Stimulated activated CD4-positive, alpha-beta T cell treated with anti-CD3 and anti-CD28 coated beads, Interleukin-1b, Interleukin-23, amount 100 ng/mL, for 4 hours (primary cell): ENCODE measurements around the gene IFITM10.

Experiments used
- DNase-seq, 2 donors: peaks; one replicate each; pipeline ENCODE4 v3.0.0-alpha.2; 2020; ENCODE audit warnings: low read depth in 2 of 2

IFITM10 gene

DNA sequence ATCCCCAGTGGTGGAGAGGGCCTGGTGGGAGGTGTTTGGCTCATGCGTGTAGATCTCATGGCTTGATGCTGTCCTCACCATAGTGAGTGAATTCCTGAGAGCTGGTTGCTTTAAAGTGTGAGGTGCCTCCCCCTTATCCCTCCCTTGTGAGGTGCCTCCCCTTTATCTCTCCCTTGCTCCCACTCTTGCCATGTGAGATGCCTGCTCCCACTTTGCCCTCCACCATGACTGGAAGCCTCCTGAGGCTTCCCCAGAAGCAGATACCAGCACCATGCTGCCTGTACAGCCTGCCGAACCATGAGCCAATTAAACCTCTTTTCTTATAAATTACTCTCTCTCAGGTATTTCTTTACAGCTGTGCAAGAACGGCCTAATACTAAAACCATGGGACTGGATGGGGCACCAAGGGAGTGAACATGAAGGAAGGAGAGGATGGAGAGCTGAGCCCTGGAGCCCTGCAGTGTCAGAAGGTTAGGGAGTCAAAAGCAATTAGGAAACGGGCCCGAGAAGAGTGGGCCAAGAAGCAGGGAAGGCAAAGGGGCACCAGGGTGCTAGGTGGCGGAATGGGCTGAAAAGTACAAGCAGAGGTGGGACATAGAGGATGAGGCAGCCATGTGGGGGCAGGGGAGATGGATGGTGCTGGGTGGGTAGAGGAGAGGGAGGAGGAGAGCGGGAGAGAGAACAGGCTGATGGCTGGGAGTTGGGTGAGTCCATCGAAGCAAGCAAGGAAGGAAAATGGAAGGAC lies 9.4 kb downstream of the IFITM10 start:
- no peak for DNase-seq

DNA sequence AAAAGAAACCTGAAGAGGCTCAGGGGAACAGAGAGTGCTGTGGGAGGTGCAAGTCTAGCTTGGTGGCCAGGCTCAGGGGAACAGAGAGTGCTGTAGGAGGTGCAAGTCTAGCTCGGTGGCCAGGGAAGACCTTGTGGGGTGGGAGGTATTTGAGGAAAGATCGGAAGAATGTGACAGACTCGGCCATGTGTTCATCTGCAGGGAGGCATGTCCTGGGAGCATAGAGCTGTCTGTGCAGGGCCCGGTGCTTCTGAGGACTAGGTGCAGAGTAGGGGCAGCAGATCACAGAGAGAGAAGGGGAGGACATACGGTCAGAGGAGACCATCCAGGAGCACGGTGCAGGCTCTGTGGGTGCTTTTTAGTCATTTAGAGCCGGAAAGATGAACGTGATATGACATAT lies 10.8 kb downstream of the IFITM10 start:
- DNase-seq = no peak

DNA sequence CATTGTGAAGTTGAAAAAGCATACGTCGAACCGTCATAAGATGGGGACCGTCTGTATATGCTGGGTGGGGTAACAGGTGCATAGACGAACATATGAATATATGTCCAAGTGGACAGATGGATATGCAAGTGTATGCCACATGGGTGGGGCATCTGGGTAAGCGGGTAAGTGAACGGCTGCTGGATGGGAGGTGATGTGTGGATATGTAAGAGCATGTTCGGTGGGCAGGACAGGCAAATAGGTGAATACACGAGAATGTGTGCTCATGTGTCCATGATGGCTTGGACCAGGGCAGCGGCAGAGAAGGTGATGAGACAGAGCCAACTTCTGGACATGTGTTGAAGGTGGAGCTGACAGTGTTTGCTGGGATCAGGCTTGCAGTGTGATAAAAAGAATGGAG lies 12.0 kb downstream of the IFITM10 start:
- DNase-seq = no peak

DNA sequence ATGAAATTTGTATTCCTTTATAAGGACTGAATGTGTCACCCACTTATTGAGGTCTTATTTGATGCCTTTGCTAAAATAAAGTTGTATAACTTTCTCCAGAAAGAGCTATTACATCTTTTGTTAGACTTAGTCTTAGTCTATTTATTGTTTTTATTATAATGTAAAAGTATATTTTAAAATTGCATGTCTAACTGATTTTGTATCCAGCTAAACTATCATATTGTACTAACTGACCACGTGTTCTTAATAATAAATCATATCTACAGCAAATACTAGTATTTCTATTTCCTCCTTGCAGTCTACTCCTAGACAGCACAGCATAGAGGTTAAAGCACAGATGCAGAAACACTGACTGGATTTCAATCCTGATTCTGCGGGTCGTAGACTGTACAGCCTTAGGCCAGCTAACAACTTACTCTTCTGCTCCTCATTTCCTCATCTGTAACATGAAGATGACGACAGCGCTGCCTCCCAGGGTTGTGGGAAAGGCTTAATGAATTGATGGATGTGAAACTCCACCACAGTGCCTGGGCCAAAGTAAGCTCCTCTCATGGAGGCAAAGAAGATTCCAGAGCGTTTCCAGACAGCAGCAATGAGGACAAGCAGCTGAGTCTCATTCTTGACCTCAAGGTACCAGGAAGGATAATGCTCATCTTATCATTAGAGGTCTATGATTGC lies 13.2 kb downstream of the IFITM10 start:
- no peak for DNase-seq

DNA sequence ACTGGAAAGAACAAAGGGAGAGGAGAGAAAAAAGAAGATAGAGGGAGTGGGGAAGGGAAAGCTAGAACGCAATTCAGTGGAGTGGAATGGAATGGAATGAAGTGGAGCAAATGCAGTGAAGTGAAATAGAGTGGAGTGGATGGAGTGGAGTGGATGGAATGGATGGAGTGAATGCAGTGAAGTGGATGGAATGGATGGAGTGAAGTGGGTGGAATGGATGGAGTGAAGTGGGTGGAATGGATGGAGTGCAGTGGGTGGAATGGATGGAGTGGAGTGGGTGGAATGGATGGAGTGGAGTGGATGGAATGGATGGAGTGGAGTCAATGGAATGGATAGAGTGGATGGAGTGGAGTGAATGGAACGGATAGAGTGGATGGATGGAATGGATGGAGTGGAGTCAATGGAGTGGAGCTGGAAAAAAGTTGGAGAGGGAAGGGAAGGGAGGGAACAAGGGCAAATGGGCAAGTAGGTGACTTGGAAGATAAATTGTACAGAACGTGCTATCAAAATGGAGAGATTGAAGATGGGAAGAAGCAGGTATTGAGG lies 13.9 kb downstream of the IFITM10 start:
- no peak for DNase-seq

DNA sequence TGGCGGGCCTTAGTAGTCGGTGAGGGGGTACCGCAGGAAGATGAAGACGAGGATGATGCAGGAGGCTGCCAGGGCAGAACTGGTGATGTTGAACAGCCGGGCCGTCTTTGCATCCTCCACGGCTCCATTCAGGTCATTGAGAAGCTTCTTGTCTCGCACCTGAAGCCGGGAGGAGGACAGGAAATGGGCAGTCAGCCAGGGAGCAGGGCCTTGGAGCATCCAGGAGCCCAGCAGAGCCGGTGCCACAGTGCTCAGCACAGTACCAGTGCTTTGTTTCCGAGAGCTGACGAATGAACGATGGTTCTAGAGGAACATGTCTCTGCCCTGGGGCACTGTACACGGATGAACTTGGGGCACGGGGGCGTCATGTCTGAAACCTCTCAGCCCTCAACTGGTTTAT lies 15.1 kb downstream of the IFITM10 start:
- DNase-seq = no peak

DNA sequence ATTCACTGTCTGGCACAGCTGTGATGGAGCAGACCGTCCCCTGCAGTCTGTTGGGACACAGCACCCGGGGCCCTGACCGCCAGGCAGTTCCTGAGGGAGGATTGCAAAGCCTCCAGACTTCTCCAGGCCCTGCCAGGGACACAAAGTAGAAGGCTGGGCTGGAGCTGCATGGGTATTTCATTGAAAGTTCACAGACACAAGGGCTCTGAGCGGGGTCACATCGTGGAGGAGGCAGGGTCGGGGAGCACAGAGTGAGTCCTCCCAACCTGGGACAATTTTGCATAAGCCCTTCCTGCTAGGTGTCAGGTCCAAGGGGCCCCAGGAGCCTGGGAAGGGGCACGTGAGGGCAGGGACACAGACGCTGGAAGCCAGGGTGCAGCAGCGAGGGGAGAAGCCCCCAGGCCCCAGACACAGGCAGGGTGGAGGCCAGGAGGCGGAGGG lies 15.7 kb downstream of the IFITM10 start:
- no peak for DNase-seq

DNA sequence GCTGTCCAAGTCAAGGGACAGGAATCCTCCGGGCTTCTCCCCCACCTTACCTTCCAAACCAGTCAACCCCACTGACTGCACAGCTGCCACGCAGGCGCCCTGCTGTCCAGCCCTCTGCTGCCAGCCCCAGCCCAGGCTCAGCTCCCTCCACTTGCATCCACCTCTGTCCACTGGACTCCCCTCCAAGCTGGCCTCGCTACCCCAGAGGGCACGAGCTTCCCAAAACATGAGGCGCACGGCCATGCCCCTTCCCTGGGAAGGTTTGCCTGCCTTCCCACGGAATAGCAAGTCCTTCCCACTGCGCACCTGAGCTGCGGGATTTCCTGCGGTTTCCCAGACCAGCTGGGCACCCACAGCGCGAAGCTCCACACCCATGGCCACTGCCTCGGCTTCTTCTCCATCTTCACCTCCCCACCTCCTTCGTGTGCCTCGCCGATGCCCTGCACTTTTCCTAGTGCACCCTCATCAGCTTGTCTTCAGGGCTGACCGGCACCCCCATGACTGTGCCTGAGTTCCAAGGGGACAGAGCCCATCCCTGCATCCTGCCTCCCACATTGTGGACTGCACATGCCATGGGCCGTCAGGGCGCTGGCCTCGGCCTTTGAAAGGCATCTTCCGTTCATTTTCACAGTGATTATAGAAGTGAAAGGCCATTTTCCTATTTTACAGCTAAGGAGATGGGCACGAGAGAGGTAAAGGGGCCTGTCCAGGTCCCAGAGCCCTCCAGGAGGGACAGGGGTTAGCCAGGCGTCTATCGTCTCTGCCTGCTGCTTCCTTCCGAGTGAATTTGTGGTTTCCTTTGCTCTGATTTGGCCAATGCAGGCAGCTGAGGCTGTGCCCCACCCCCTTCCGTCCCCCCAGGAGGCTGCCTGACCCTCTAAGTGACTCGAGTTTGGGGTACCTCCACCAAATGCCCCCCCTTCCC lies 16.4 kb downstream of the IFITM10 start:
- DNase-seq = no peak

DNA sequence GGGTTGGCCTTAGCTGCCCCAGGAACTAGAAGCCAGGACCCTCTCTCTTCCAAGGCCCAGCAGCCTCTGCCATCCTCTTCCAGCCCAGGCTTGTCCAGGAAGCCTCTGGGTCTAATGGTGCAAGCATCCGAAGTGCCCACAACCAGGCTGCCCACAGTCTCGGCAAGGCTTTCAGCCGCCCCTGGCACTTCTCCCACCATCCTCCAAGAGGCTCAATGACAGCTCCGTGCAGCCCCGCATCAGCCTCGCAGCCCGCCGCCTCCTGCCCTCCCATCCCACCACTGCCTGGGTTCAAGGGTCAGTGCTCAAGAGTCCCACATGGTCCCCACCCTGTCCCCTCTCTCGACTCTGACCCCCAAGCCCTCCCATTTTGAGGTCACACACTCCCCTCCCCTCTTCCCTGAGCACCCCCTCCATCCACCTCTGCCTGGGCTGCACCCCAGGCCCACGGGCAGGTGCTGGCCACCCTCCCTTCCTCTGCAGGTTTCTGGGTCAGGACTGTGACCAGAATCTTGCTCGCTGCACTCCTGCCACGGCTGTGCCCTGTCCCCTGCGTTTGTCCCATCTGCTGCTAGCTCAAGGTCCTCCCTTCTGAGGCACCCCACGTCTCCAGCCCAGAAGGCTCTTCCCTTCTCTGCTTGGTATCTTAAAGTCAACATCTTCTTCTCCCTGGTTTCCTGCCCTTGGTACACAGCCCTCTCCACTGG lies 17.2 kb downstream of the IFITM10 start:
- no peak for DNase-seq

DNA sequence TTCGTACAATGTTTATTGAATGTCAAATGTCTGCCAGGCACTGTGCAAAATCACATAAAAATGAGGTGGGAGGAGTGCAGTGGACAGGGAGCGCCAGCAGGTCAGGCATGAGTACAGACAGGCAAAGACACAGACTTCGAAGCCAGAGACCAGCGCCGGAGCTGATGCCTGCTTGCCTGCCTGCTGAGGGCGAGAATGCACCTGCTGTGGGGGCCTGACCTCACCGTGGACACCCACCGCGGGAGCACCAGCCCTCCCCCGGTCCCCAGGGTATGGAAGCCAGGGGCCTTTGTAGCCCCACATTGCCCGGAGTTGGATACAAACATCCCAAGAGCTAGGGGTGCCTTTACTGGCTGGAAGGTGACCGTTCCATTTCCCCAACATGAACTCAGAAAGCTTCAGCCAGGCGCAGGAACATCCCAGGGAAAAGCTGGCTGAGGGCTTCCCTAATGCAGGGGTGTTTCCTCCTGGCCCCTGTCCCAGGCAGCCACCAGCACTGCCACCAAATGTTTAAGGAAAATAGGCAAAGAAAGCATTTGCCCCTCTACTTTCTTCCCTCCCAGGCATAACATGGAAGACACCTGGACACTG lies 17.9 kb downstream of the IFITM10 start:
- DNase-seq = no peak

DNA sequence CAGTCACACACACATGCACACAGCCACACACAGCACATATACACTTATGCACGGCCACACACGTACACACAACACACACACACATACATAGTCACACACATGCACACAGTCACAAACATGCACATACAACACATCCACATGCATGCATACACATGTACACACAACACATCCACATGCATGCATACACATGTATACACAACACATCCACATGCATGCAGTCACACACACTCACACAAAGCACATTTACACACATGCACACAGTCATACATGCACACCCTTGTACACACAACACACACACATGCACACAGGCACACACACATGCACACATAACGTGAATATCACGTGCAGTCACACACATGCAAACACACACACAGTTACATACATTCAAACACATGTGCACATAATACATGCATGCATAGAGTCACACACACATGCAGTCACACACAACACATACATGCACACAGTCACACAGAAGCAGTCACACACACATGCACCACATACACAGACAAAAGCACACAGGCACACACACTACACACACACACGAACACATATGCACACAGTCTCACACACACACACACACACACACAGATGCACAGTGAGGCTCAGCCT lies 18.8 kb downstream of the IFITM10 start:
- no peak for DNase-seq

DNA sequence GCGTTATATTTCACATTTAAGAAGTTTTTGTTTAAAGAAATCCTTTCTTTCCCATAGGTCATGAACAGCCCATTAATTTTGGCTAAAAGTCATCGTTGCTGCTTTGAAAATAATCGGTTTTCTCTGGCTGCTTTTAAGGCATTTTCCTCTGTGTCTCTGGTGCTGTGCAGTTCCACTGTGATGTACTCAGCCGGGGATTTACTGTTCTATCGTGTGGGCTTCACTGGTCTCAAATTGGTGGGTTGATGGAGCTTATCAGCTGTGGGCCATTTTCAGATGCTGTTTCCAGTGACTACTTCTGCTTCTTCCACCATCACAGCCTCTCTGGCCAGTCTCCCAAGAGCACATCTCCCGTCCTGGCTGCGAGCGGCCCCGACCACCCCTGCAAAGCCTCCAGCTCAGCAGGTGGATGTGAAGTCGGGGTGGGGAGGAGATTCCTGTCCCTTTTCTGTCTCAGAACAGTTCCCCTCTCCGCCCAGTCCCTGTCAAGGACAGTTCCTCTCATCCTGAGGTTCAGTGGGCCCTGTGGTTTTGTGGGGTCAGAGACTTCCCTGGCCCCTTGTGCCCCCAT lies 20.3 kb downstream of the IFITM10 start:
- DNase-seq = no peak

DNA sequence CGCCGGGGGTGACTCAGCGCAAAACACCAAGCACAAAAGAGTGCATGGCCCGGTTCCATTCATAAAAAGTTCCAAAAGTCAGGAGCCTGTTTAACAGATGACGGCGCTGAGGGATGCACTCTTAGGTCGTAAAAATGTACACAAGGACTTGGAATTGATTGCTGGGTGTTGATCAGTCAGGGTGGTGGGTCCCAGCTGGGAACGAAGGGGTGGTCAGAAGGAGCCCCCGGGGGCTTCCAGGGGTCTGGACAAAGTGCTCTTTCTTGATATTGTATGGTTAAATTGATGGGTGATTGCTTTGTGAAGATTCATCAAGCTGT lies 20.7 kb downstream of the IFITM10 start:
- no peak for DNase-seq

DNA sequence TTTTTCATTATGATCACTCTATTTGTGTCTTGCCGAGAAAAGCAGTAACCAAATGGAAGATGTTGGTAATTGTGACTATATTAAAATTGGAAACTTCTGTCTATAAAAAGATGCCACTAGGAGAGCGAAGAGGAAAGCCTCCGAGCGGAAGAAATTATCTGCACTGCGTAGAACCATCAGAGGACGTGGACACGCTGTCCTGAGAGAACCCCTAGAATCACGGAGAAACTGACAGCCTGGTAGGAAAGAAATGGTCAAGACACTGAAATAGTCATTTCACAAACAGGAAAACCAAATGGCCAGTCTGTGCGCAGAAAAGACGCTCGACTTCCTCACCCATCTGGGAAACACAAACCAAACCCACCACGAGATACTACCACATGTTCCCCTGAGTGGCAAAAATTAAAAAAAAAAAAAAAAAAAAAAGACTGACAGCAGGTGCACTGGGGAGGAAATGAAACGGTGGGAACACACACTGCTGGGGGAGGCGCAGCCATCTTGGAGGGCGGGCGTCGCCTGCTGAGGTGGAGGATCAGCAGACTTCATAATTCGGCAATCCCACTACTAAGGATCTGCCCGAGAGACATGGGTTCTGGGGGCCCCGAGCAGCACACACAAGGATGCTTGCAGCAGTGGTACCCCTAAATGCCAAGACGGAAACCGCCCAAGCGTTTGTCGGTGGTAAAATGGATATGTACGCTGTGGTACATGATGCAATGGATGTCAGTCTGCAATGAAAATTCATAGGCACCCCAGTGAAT lies 21.3 kb downstream of the IFITM10 start:
- no peak for DNase-seq

DNA sequence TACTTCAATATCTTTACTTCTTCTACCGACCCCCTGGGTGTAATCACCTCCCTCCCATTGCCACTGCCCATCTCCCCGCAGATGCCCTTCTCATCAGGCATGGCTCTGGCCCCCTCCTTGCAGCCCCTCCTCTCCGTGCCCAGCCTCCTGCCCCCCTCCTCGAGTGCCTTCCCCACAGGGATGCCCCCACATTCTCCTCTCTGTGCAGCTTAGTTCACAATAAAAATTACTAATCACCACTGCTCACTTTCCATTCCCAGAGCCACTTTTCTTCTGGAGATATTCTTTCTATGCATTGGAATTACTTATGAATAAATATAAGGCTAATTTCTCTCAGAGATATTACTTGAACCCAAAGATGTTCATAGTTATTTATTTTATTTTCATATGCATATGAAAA lies 22.1 kb downstream of the IFITM10 start:
- DNase-seq = no peak

DNA sequence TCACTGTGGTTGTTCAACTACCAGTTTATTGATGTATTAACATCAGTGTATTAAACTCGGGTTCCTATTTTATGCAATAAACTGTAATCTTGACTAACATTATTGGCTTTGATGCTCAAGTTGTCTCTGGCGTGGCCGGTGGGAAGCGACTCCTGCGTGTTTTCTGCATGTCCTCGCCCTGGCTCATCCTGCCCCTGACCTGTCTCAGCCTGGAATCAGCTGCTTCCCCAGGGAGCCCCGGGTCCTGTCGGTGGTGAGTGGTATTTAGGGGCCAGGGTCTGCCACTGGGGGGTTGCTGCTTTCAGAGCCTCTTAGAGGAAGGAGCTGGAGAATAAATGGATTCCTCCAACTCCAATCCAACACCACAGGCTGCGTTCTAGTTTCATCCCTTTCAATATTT lies 22.5 kb downstream of the IFITM10 start:
- no peak for DNase-seq

DNA sequence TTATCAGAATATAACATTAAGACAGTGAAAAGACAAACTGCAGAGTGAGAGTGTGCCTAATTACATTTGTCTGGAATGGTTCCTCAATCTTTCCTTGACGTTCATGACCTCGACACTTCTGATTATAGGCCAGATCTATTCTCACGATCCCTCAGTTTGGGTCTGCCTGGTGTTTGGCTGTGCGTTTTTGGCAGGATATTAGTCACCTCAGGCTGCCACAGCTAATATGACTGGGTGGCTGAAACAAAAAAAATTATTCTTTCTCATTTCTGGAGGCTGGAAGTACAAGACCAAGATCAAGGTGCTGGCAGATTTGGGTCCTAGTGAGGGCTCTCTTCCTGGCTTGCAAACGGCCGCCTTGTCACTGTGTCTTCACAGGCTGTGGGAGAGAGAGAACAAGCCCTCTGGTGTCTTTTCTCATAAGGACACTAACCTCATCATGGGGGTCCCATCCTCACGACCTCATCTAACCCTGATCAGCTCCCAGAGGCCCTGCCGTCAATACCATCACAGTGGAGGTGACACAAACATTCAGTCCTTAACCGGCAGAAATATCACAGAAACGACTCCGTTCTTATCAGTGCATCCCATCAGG lies 23.2 kb downstream of the IFITM10 start:
- DNase-seq = no peak

DNA sequence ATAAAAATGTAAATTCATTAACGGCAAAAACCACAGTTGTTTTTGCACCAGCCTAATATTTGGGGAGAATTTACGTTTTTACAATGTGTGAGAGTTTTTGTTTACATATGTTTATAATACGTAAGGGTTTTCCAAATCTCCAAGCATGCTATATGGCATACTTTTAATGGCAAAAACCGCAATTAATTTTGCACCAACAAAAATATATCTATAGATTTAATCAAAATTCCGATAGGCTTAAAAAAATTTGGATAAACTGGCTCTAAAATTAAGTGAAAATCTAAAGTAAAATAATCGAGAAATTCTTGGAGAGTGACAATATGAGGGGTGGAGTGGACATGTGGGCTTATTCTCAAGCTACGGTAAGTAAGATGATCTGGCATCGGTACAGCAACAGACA lies 30.6 kb downstream of the IFITM10 start:
- no peak for DNase-seq

DNA sequence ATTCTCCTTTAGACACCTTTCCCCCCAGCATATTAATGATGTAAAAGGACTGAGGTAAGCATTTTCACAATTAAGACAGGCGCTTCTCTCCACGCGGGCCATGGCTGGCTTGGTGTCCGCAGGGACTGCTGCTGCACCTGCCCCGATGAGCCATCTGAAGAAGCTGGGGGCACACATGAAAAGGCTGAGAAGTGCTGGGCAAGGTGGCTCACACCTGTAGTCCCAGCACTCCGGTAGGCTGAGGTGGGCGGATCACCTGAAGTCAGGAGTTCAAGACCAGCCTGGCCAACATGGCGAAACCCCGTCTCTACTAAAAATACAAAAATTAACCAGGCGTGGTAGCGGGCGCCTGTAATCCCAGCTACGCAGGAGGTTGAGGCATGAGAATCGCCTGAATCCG lies 32.1 kb downstream of the IFITM10 start:
- no peak for DNase-seq
